K562 (cell line): Measurements from ENCODE around the gene BMP15. TPM values are rescaled to one million over a fixed set of nuclear protein-coding genes. Genes with fewer than 3 reads are reported as not detected.

Experiments used
- ATAC-seq: fragments of 200-7000 bp; cut with Tn5 transposase; 3 replicates; pipeline ENCODE4 v1.9.1; 2020; ENCODE audit warnings: moderate library complexity
- BruUV-seq: library from RNA; stranded (reverse); fragments of 400-500 nt; replicated peaks from 2 replicates; lab custom pipeline; 2021; lab: Mats Ljungman, UMichigan
- CTCF ChIA-PET: fragments of 300-600 bp; formaldehyde crosslinking; extraction: SDS; loops from one replicate; lab custom pipeline; 2021; ENCODE audit warnings: low intra/inter-chr PET ratio; lab: Yijun Ruan, JAX
- POLR2A ChIA-PET: fragments of 300-600, 350-650 bp; sonication (Branson Sonifier 250); formaldehyde crosslinking; extraction: SDS; loops from one replicate; lab custom pipeline; 2021; ENCODE audit warnings: antibody characterized with exemption, inconsistent platforms; lab: Yijun Ruan, JAX
- DNase-seq, 4 experiments: peaks; one replicate each; pipeline versions ENCODE4 v3.0.0 to v3.0.0-alpha.2; 2011 to 2018; ENCODE audit warnings: low spot score in 3 of 4, mixed read lengths in 3 of 4; ENCODE audit errors: extremely low read depth in 1 of 4
- FAIRE-seq: peaks from 2 replicates; lab custom pipeline; 2011; peaks lifted over from hg19 to GRCh38; lab: Jason Lieb, UNC
- H2AFZ ChIP-seq: 2 replicates; pipeline ENCODE4 v1.6.0; 2011; ENCODE audit warnings: low read depth, low read length, control low read depth, inconsistent platforms
- H3K27ac ChIP-seq: fragments of 200-600 bp; 3 replicates; pipeline ENCODE4 v1.8.0; 2011; ENCODE audit warnings: low read depth, mild to moderate bottlenecking, control low read depth, inconsistent platforms, low read length, moderate library complexity, mixed read lengths; ENCODE audit errors: extremely low read depth
- H3K27me3 ChIP-seq, 2 experiments: fragments of 300-600 bp in 1 of 2; 2 replicates in 1 of 2; 3 replicates in 1 of 2; pipeline versions ENCODE4 v1.6.0 to v1.8.0; 2011; ENCODE audit warnings: inconsistent platforms in 2 of 2, low read length in 2 of 2, mild to moderate bottlenecking in 1 of 2, mixed read lengths in 1 of 2, moderate library complexity in 1 of 2; ENCODE audit not compliant: control insufficient read depth in 2 of 2, insufficient read depth in 2 of 2
- H3K36me3 ChIP-seq: fragments of 300-600 bp; 3 replicates; pipeline ENCODE4 v1.8.0; 2011; ENCODE audit warnings: mild to moderate bottlenecking, low read length, inconsistent platforms; ENCODE audit not compliant: control insufficient read depth, insufficient read depth
- H3K4me1 ChIP-seq, 2 experiments: fragments of 200-600 bp in 1 of 2; replicated peaks in 1 of 2; 2 replicates in 1 of 2; 3 replicates in 1 of 2; pipeline versions ENCODE4 v1.5.1 to v1.8.0; 2011; ENCODE audit warnings: inconsistent platforms in 2 of 2, low read length in 2 of 2, mild to moderate bottlenecking in 1 of 2, mixed read lengths in 1 of 2, moderate library complexity in 1 of 2; ENCODE audit not compliant: control insufficient read depth in 2 of 2, insufficient read depth in 2 of 2
- H3K4me2 ChIP-seq: 2 replicates; pipeline ENCODE4 v1.6.1; 2011; ENCODE audit warnings: low read length, control low read depth, inconsistent platforms, mixed read lengths; ENCODE audit not compliant: insufficient read depth
- H3K4me3 ChIP-seq: fragments of 200-600 bp; sonication (generic), shearing (Covaris generic); 2 replicates; pipeline ENCODE4 v1.5.1; 2016; ENCODE audit warnings: control low read depth, inconsistent platforms
- H3K79me2 ChIP-seq: fragments of 200-600 bp; 3 replicates; pipeline ENCODE4 v1.8.0; 2011; ENCODE audit warnings: low read length, inconsistent platforms; ENCODE audit not compliant: control insufficient read depth, insufficient read depth
- H3K9ac ChIP-seq, 2 experiments: 2 replicates each; pipeline versions ENCODE4 v1.6.0 to v1.6.1; 2011; ENCODE audit warnings: low read depth in 2 of 2, low read length in 2 of 2, control low read depth in 1 of 2, inconsistent platforms in 1 of 2, mild to moderate bottlenecking in 1 of 2, mixed read lengths in 1 of 2; ENCODE audit not compliant: insufficient read depth in 1 of 2
- H3K9me1 ChIP-seq: one replicate; pipeline ENCODE4 v1.6.0; 2011; ENCODE audit warnings: inconsistent platforms, mild to moderate bottlenecking, low read length, moderate library complexity; ENCODE audit not compliant: control insufficient read depth, insufficient read depth
- H3K9me3 ChIP-seq: replicated peaks from 2 replicates; pipeline ENCODE4 v1.5.1; 2011; ENCODE audit warnings: low read depth, low read length, inconsistent platforms; ENCODE audit not compliant: control insufficient read depth, insufficient read depth
- H4K20me1 ChIP-seq: replicated peaks from 2 replicates; pipeline ENCODE4 v1.6.1; 2011; ENCODE audit warnings: low read length, inconsistent platforms, mixed read lengths; ENCODE audit not compliant: control insufficient read depth, insufficient read depth
- CC2D1A ChIP-seq: fragments of 450-650 bp; IDR thresholded peaks from 2 replicates; pipeline ENCODE4 v1.6.1; 2017; ENCODE audit warnings: mild to moderate bottlenecking
- CREM ChIP-seq: IDR thresholded peaks from 2 replicates; pipeline ENCODE4 v1.6.1; 2014; ENCODE audit warnings: antibody characterized with exemption, low read depth
- CUX1 ChIP-seq: fragments of 200-800 bp; sonication (Bioruptor generic); IDR thresholded peaks from 2 replicates; pipeline ENCODE4 v1.6.1; 2016; ENCODE audit warnings: missing genetic modification characterization, missing compliant biosample characterization
- FOXJ2 ChIP-seq: fragments of 200-800 bp; sonication (Bioruptor generic); IDR thresholded peaks from 2 replicates; pipeline ENCODE4 v1.6.1; 2016; ENCODE audit warnings: missing genetic modification characterization, missing compliant biosample characterization
- GTF2B ChIP-seq: IDR thresholded peaks from 2 replicates; pipeline ENCODE4 v1.6.1; 2011; ENCODE audit not compliant: insufficient read length; ENCODE audit errors: extremely low read depth
- HNRNPH1 ChIP-seq: fragments of 200-400 bp; formaldehyde crosslinking; optimal IDR thresholded peaks from 2 replicates; pipeline ENCODE3; 2017; ENCODE audit warnings: low read depth, mild to moderate bottlenecking, low read length, moderate library complexity
- IRF9 ChIP-seq: fragments of 450-650 bp; IDR thresholded peaks from 2 replicates; pipeline ENCODE4 v1.6.1; 2016; ENCODE audit warnings: missing biosample characterization, missing genetic modification characterization
- KDM1A ChIP-seq, 2 experiments: fragments of 450-650 bp; IDR thresholded peaks; 2 replicates each; pipeline ENCODE4 v1.6.1; 2016; ENCODE audit warnings: mild to moderate bottlenecking in 2 of 2
- LCOR ChIP-seq: sonication (generic); formaldehyde crosslinking; IDR thresholded peaks from 2 replicates; pipeline ENCODE4 v1.8.0; 2022; ENCODE audit warnings: mild to moderate bottlenecking, missing genetic modification reagents
- MEF2D ChIP-seq: conservative IDR thresholded peaks from 2 replicates; pipeline ENCODE4 v1.6.1; 2016; ENCODE audit warnings: low read depth, missing genetic modification characterization, missing compliant biosample characterization
- PHF20 ChIP-seq: fragments of 450-650 bp; IDR thresholded peaks from 2 replicates; pipeline ENCODE4 v1.6.1; 2018; ENCODE audit not compliant: partially characterized antibody
- PTTG1 ChIP-seq: fragments of 450-650 bp; IDR thresholded peaks from 2 replicates; pipeline ENCODE4 v1.6.1; 2016; ENCODE audit warnings: low read depth, mild to moderate bottlenecking, missing genetic modification characterization, missing compliant biosample characterization
- RBM15 ChIP-seq: fragments of 200-400 bp; formaldehyde crosslinking; IDR thresholded peaks from 2 replicates; pipeline ENCODE4 v1.6.1; 2018; ENCODE audit warnings: mild to moderate bottlenecking, low read length, moderate library complexity; ENCODE audit not compliant: insufficient read depth
- RBM17 ChIP-seq: fragments of 200-400 bp; formaldehyde crosslinking; IDR thresholded peaks from 2 replicates; pipeline ENCODE4 v1.6.1; 2017; ENCODE audit warnings: low read depth, mild to moderate bottlenecking, low read length, borderline replicate concordance
- RBM22 ChIP-seq: fragments of 200-400 bp; formaldehyde crosslinking; IDR thresholded peaks from 2 replicates; pipeline ENCODE4 v1.6.1; 2018; ENCODE audit warnings: low read length, low read depth; ENCODE audit not compliant: poor library complexity, severe bottlenecking
- ZNF175 ChIP-seq: fragments of 200-800 bp; sonication (Bioruptor generic); IDR thresholded peaks from 2 replicates; pipeline ENCODE4 v1.6.1; 2016; ENCODE audit warnings: low read depth, mild to moderate bottlenecking, missing genetic modification characterization, missing compliant biosample characterization
- WGBS: fragments of 100-300 bp; shearing (Covaris generic); methylation state at CpG from one replicate; pipeline ENCODE4 v1.1.6; 2016; ENCODE audit warnings: low coverage, mixed read lengths; ENCODE audit not compliant: insufficient coverage; ENCODE audit errors: missing lambda C conversion rate; 5-methylcytosine and 5-hydroxymethylcytosine counted together
- in situ Hi-C: fragments of 300-500 bp; cut with MboI; formaldehyde crosslinking; loops from 4 replicates; pipeline ENCODE4 v1.15.0; 2018; ENCODE audit warnings: inconsistent platforms, mixed read lengths
- intact Hi-C: fragments of 100-400 bp; cut with micrococcal nuclease; formaldehyde crosslinking; loops from 2 replicates; pipeline ENCODE4 v1.14.2; 2022
- polyA plus RNA-seq, 8 experiments: library from polyadenylated mRNA; depleted of rRNA in 4 of 8; stranded (reverse) in 5 of 8; unstranded in 3 of 8; fragments of >200 nt; fragmentation: Nextera tagmentation in 2 of 8; fragmentation: Illumina TruSeq in 1 of 8; extraction: Ambion mirVana in 2 of 8; extraction: Trizol in 1 of 8; gene quantifications; 2 replicates each; pipeline versions ENCODE4 v1.2.1 to v1.2.3, GENCODE V29; 2011 to 2014; ENCODE audit warnings: inconsistent platforms in 1 of 8, missing spikeins in 1 of 8
- total RNA-seq, 7 experiments: library from RNA; depleted of rRNA in 6 of 7; stranded (reverse); fragments of >200 nt in 6 of 7; fragmentation: Illumina TruSeq in 2 of 7; extraction: Trizol in 2 of 7; gene quantifications; 2 replicates each; pipeline versions ENCODE4 v1.2.1 to v1.2.3, GENCODE V29; 2011 to 2021; ENCODE audit warnings: low replicate concordance in 1 of 7
- TF ChIP-seq, protein P1 (sequence below): sonication (generic); formaldehyde crosslinking; IDR thresholded peaks from 2 replicates; pipeline ENCODE4 v1.8.0; 2022; ENCODE audit warnings: missing genetic modification reagents, mild to moderate bottlenecking, borderline replicate concordance

BMP15 gene
- total and polyA plus RNA-seq, 9 of the 15 experiments (the other 6 are each of a cell fraction or from before 2014, with no cell fraction given), result not detected

GRCh38 chrX:50865311-50865710 is 45.2 kb upstream of the BMP15 start:
- no peak overlapping the region for H2AFZ ChIP-seq
- H3K36me3 ChIP-seq, result no peaks in the 10 kb centered on the region
- TF ChIP-seq CUX1 (CRISPR knock-in tag) (no peak), PTTG1 (no peak), MEF2D (tag) (no peak), GTF2B (no peak), RBM15 (no peak), RBM17 (no peak), CC2D1A (no peak), IRF9 (tag) (no peak), ZNF175 (CRISPR knock-in tag) (no peak), CREM (no peak), HNRNPH1 (no peak), RBM22 (no peak), FOXJ2 (tag) (no peak), KDM1A (IDR thresholded peaks at IDR 0.05) (no peak), PHF20 (no peak), LCOR (CRISPR knock-in tag) (no peak)
- TF ChIP-seq, protein P1, sequence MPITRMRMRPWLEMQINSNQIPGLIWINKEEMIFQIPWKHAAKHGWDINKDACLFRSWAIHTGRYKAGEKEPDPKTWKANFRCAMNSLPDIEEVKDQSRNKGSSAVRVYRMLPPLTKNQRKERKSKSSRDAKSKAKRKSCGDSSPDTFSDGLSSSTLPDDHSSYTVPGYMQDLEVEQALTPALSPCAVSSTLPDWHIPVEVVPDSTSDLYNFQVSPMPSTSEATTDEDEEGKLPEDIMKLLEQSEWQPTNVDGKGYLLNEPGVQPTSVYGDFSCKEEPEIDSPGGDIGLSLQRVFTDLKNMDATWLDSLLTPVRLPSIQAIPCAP (CRISPR knock-in tag), result no peak
- FAIRE-seq, result no peak
- no peaks in the 10 kb centered on the region for H4K20me1 ChIP-seq
- in situ Hi-C loops, result no loop called here
- no peaks in the 10 kb centered on the region for H3K79me2 ChIP-seq
- H3K9ac ChIP-seq, result no peak overlapping the region
- H3K4me3 ChIP-seq, result no peak overlapping the region
- no peak for DNase-seq
- intact Hi-C loops, result no loop called here
- H3K27me3 ChIP-seq, result no peaks in the 10 kb centered on the region
- H3K9me1 ChIP-seq, result no peaks in the 10 kb centered on the region
- ChIA-PET CTCF (no interaction called here), POLR2A (no interaction called here)
- H3K4me1 ChIP-seq, result no peaks in the 10 kb centered on the region
- H3K4me2 ChIP-seq, result no peak overlapping the region
- H3K9me3 ChIP-seq, result no peaks in the 10 kb centered on the region
- ATAC-seq, result no peak
- H3K27ac ChIP-seq, result no peak overlapping the region
- no TSS peak for BruUV-seq
- 0% methylated on average over 6 of the region's 6 CpGs for WGBS
